ENCODE data around the gene IFITM5. TPM values are rescaled to one million over a fixed set of nuclear protein-coding genes. Genes with fewer than 3 reads are reported as not detected.

Gene IFITM5
- total and polyA plus RNA-seq, 9 of the 15 experiments (the other 6 are each of a cell fraction or from before 2014, with no cell fraction given), result 0.19 TPM; not detected in 8

DNA sequence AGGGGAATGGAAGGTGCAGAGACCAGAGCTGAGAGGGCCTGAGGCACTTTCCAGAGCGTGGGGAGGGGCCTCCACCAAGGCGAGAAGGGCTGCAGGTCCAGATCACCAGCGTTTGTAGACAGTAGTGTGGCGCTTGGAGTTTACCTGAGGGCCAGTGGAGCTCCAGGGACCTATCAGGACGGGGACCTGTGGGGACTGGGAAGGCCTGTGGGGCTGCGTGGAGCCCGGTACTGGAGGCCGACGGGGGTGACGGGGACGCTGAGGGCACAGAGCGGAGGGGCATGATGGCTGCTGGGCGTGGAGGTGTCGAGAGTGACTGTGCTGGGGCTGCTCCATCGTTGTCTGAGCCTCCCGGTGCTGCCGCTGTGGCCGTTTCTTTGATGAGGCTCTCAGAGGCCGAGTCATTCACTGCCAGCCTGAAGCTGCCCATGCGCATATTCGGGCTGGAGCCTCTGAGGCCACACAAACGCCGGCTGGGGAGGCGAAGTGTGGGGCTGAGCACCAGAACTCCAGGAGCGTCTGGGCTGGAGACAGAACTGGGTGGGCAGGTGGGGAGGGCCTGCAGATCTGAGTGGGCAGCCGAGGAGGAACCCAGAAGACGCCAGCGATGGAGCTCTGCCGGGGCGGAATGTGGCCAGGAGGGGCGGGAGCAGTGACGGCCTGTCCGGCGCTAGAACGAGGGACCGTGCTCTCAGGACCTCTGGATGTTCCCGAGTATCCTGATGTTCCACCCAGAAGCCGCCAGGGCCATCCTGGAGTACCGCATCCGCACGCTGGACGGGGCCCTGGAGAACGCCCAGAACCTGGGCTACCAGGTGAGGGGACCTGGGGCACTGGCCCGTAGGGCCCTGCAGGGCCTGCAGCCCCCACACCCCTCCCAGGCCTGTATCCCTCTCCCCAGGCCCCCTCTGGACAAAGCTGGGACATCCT, 7.8 kb downstream of the IFITM5 start:
- in situ Hi-C loops (cut with MboI), result no loop called here
- no peak for FAIRE-seq

More for the DNA sequence above, 7.8 kb downstream of the IFITM5 start:
- H3K36me3 ChIP-seq (ENCODE audit: control insufficient read depth, insufficient read depth, low read length), result peaks cover 60% of the 10 kb centered on the region; the same call in 2 of the 3 replicates
- 89% methylated on average over 23 of the region's 44 CpGs for WGBS (ENCODE audit: insufficient coverage, low coverage, missing lambda C conversion rate)
- no peaks in the 10 kb centered on the region for H3K27me3 ChIP-seq (ENCODE audit: control insufficient read depth in 2 of 2, insufficient read depth in 2 of 2, low read length in 2 of 2)
- H3K4me3 ChIP-seq, result no peak overlapping the region
- ChIA-PET POLR2A (interaction anchor here (1.1 to 1.7 kb wide), 3 partner anchors 14 to 84 kb away, joined by 3 to 5 read pairs (median 3); partner anchors contain the start of genes BET1L, NLRP6 and RIC8A), CTCF (ENCODE audit: low intra/inter-chr PET ratio) (no interaction called here)
- H2AFZ ChIP-seq (ENCODE audit: low read depth, low read length), result no peak overlapping the region
- H4K20me1 ChIP-seq (replicated peaks; ENCODE audit: control insufficient read depth, insufficient read depth, low read length), result no peaks in the 10 kb centered on the region
- no TSS peak for BruUV-seq (replicated peaks)
- no peak overlapping the region for H3K27ac ChIP-seq (ENCODE audit: extremely low read depth, low read depth, low read length)
- DNase-seq (ENCODE audit: extremely low read depth in 1 of 4, low spot score in 3 of 4), result no peak
- H3K79me2 ChIP-seq (ENCODE audit: control insufficient read depth, insufficient read depth, low read length), result peaks cover 37% of the 10 kb centered on the region
- peak overlapping the region in 1 of 2 experiments; percentile 94; a peak in 2 of 4 replicates for H3K9ac ChIP-seq (ENCODE audit: insufficient read depth in 1 of 2, low read depth in 2 of 2, low read length in 2 of 2)
- ATAC-seq, result no peak
- H3K4me1 ChIP-seq (replicated peaks in 1 of 2; ENCODE audit: control insufficient read depth in 2 of 2, insufficient read depth in 2 of 2, low read length in 2 of 2), result peaks cover 10 to 90% of the 10 kb centered on the region in 2 experiments; a peak in 4 of 5 replicates
- TF ChIP-seq HDAC2 (IDR thresholded peaks at IDR 0.05), result no peak
- no peak for TF ChIP-seq ADNP (tag; IDR thresholded peaks at IDR 0.05)
- no peak for TF ChIP-seq GTF2A2 (tag; IDR thresholded peaks at IDR 0.05)
- TF ChIP-seq DNMT1 (IDR thresholded peaks at IDR 0.05), result no peak
- peak; percentile 25; the same call in 1 of the 2 replicates for TF ChIP-seq POLR2G (IDR thresholded peaks at IDR 0.05; ENCODE audit: low read depth, low read length)
- TF ChIP-seq ZNF512 (tag; IDR thresholded peaks at IDR 0.05), result no peak
- no peak overlapping the region for H3K4me2 ChIP-seq (ENCODE audit: insufficient read depth, low read length)
- intact Hi-C loops (cut with micrococcal nuclease), result no loop called here
- no peaks in the 10 kb centered on the region for H3K9me1 ChIP-seq (ENCODE audit: control insufficient read depth, insufficient read depth, low read length)
- H3K9me3 ChIP-seq (replicated peaks; ENCODE audit: control insufficient read depth, insufficient read depth, low read depth, low read length), result no peaks in the 10 kb centered on the region

Measured in K562 (cell line).